Measurements from ENCODE around the gene PRPH2.

DNA sequence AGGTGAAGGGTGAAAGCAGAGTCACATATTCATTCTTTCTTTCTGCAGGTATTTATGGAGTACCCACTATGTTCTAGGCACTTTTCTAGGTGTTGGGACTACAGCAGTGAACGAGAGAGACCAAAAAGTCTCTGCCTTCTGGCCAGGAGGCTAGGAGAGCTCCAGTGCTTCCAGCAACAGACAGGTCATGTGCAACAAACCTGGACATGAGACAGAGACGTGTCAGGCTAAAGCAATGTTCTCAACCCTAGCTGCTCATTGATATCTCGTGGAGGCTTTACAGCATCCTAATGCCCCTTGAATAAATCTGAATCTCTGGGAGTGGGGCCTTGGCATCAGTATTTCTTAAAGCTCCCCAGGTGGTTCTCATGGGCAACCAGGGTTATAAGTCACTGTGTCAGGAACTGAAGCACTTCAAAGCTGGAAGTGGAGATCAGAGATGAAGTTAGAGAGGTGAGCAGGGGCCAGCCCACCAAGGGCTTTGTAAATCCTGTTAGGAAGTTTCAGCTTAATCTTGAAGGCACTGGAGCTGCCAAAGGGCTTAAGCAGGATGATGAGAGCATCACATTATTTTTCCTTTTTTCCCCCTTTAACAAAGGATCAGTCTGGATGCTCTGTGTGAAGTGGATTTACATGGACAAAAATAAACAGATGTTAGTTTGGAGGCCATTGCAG is 36.5 kb upstream of the PRPH2 start:
- TF ChIP-seq, protein P1, sequence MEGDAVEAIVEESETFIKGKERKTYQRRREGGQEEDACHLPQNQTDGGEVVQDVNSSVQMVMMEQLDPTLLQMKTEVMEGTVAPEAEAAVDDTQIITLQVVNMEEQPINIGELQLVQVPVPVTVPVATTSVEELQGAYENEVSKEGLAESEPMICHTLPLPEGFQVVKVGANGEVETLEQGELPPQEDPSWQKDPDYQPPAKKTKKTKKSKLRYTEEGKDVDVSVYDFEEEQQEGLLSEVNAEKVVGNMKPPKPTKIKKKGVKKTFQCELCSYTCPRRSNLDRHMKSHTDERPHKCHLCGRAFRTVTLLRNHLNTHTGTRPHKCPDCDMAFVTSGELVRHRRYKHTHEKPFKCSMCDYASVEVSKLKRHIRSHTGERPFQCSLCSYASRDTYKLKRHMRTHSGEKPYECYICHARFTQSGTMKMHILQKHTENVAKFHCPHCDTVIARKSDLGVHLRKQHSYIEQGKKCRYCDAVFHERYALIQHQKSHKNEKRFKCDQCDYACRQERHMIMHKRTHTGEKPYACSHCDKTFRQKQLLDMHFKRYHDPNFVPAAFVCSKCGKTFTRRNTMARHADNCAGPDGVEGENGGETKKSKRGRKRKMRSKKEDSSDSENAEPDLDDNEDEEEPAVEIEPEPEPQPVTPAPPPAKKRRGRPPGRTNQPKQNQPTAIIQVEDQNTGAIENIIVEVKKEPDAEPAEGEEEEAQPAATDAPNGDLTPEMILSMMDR (IDR thresholded peaks at IDR 0.05; ENCODE audit: insufficient read depth, low read depth, low read length) = no peak
- no peak for TF ChIP-seq EZH2 (IDR thresholded peaks at IDR 0.05; ENCODE audit: insufficient read depth, low read length)

Measured in astrocyte (in vitro differentiated cells and primary cell).